ENCODE data around the gene FAM118B. TPM values are rescaled to one million over a fixed set of nuclear protein-coding genes. Genes with fewer than 3 reads are reported as not detected.

FAM118B gene
- polyA plus RNA-seq, 1 of the 3 experiments (the other 2 are of a cell fraction) = 19.5 TPM

- no peak for TF ChIP-seq GABPA (IDR thresholded peaks at IDR 0.05; ENCODE audit: low read depth)
Measured at GRCh38 chr11:126186025-126186698, 25.4 kb upstream of the FAM118B start (continued).

GRCh38 chr11:126186708-126187529 lies 24.7 kb upstream of the FAM118B start:
- no peak overlapping the region for H3K27ac ChIP-seq (ENCODE audit: low read depth in 2 of 2, low read length in 1 of 2)
- no peak overlapping the region for H3K4me3 ChIP-seq (ENCODE audit: low read depth in 2 of 2, low read length in 1 of 2)
- no peaks in the 10 kb centered on the region for H3K9me3 ChIP-seq
- no peak for TF ChIP-seq FOXJ3 (CRISPR knock-in tag; IDR thresholded peaks at IDR 0.05)
- no peak for TF ChIP-seq NRF1 (IDR thresholded peaks at IDR 0.05; ENCODE audit: low read depth, low read length)
- peak; percentile 30; the same call in 1 of the 2 replicates for TF ChIP-seq SMC3 (IDR thresholded peaks at IDR 0.05; ENCODE audit: low read depth, low read length)
- TF ChIP-seq REST (IDR thresholded peaks at IDR 0.05; ENCODE audit: low read depth, low read length) = no peak
- no peak for TF ChIP-seq MXI1 (IDR thresholded peaks at IDR 0.05; ENCODE audit: low read depth, low read length)
- no peak for TF ChIP-seq GABPA (IDR thresholded peaks at IDR 0.05; ENCODE audit: low read depth)
- TF ChIP-seq RAD21 (IDR thresholded peaks at IDR 0.05; ENCODE audit: low read length) = peak; percentile 47
- TF ChIP-seq MAX (IDR thresholded peaks at IDR 0.05; ENCODE audit: low read depth) = no peak
- 0 out of 2 replicates have a peak, but pooled peaks have one; percentile 17 for TF ChIP-seq CTCF (IDR thresholded peaks at IDR 0.05)
- TF ChIP-seq SIN3A (IDR thresholded peaks at IDR 0.05; ENCODE audit: borderline replicate concordance, low read depth, low read length) = no peak
- no peak for TF ChIP-seq ELF1 (IDR thresholded peaks at IDR 0.05)
- TF ChIP-seq MEF2A (IDR thresholded peaks at IDR 0.05; ENCODE audit: borderline replicate concordance, low read depth) = no peak
- no peak for TF ChIP-seq RCOR1 (IDR thresholded peaks at IDR 0.05; ENCODE audit: low read length)
- TF ChIP-seq TCF12 (IDR thresholded peaks at IDR 0.05) = no peak
- no peak overlapping the region for H2AFZ ChIP-seq (ENCODE audit: low read depth)
- H3K36me3 ChIP-seq (replicated peaks in 1 of 2; ENCODE audit: control insufficient read depth in 1 of 2, insufficient read depth in 2 of 2, low read length in 1 of 2) = peaks cover 2 to 8% of the 10 kb centered on the region in 2 experiments
- H3K9me2 ChIP-seq = no peaks in the 10 kb centered on the region
- WGBS (ENCODE audit: low lambda C conversion rate) = 83% methylated on average over 20 of the region's 22 CpGs
- H3K9ac ChIP-seq = no peak overlapping the region
- no peaks in the 10 kb centered on the region for H3F3A ChIP-seq (replicated peaks; ENCODE audit: insufficient read depth)
- H4K20me1 ChIP-seq (ENCODE audit: insufficient read depth) = no peaks in the 10 kb centered on the region
- H3K27me3 ChIP-seq (ENCODE audit: insufficient read depth) = no peaks in the 10 kb centered on the region
- ChIA-PET POLR2A (no interaction called here), CTCF (interaction anchor here (0.6 to 1.8 kb wide), 9 partner anchors 12 to 261 kb away, joined by 3 to 5 read pairs (median 3); no protein-coding TSS in a partner anchor)
- peaks cover 0 to 12% of the 10 kb centered on the region in 2 experiments; a peak in 1 of 4 replicates for H3K4me1 ChIP-seq (ENCODE audit: control insufficient read depth in 1 of 2, insufficient read depth in 2 of 2, low read depth in 1 of 2, low read length in 1 of 2)
- H3K4me2 ChIP-seq = no peak overlapping the region
- H3K79me2 ChIP-seq (ENCODE audit: insufficient read depth) = no peaks in the 10 kb centered on the region
- DNase-seq = no peak
